Skin of body (tissue), 2 donors: ENCODE data around the gene TRAK1. TPM values are rescaled to one million over a fixed set of nuclear protein-coding genes. Genes with fewer than 3 reads are reported as not detected.

ENCODE experiments used
- DNase-seq: peaks from one replicate; lab custom pipeline; 2025; lab: John Stamatoyannopoulos, UW
- total RNA-seq: library from RNA; depleted of rRNA; stranded (reverse); fragments of >200 nt; gene quantifications from one replicate; pipeline ENCODE4 v1.2.3, GENCODE V29; 2014

The TRAK1 gene
- total RNA-seq, 1 donor from 2014 or later: 36.4 TPM

GRCh38 chr3:42229266-42229941 lies 138.2 kb downstream of the TRAK1 start:
- DNase-seq: no peak

GRCh38 chr3:42229942-42230688 lies 139.0 kb downstream of the TRAK1 start:
- DNase-seq: peak; percentile 13

GRCh38 chr3:42230860-42231259 lies 139.7 kb downstream of the TRAK1 start:
- DNase-seq: no peak

GRCh38 chr3:42235532-42235931 lies 144.4 kb downstream of the TRAK1 start:
- DNase-seq: no peak

GRCh38 chr3:42236611-42237010 lies 145.5 kb downstream of the TRAK1 start:
- DNase-seq: no peak

- DNase-seq: no peak
Measured at GRCh38 chr3:42246091-42246490, 154.9 kb downstream of the TRAK1 start.

GRCh38 chr3:42247576-42248027 lies 156.4 kb downstream of the TRAK1 start:
- no peak for DNase-seq

GRCh38 chr3:42250761-42251160 lies 159.6 kb downstream of the TRAK1 start:
- no peak for DNase-seq

- no peak for DNase-seq
Measured at GRCh38 chr3:42254566-42254965, 163.4 kb downstream of the TRAK1 start.

- DNase-seq: no peak
Measured at GRCh38 chr3:42256135-42256819, 165.1 kb downstream of the TRAK1 start.

GRCh38 chr3:42257007-42257406 lies 165.8 kb downstream of the TRAK1 start:
- no peak for DNase-seq

- no peak for DNase-seq
Measured at GRCh38 chr3:42262525-42262924, 171.4 kb downstream of the TRAK1 start.

- DNase-seq: no peak
Measured at GRCh38 chr3:42263354-42264346, 172.5 kb downstream of the TRAK1 start.

- no peak for DNase-seq
Measured at GRCh38 chr3:42264399-42265058, 173.4 kb downstream of the TRAK1 start.

- no peak for DNase-seq
Measured at GRCh38 chr3:42265059-42265991, 174.2 kb downstream of the TRAK1 start.

- DNase-seq: no peak
Measured at GRCh38 chr3:42266085-42266484, 174.9 kb downstream of the TRAK1 start, which contains the start of gene CCK. Gene CCK, minus strand, starts transcription at chr3:42266185. Its CDS starts 2,555 bp downstream, at chr3:42263630.

GRCh38 chr3:42267878-42268277 lies 176.7 kb downstream of the TRAK1 start:
- no peak for DNase-seq

GRCh38 chr3:42269647-42270046 lies 178.5 kb downstream of the TRAK1 start:
- no peak for DNase-seq

- DNase-seq: no peak
Measured at GRCh38 chr3:42270561-42270960, 179.4 kb downstream of the TRAK1 start.
